ENCODE data around the gene PNKD. TPM values are rescaled to one million over a fixed set of nuclear protein-coding genes. Genes with fewer than 3 reads are reported as not detected.
A peak's percentile ranks its signal among the peaks of the same experiment; 100 is the strongest.

The PNKD gene
- total RNA-seq, 4 donors from 2014 or later: 63.9 to 690 (median 70.4) TPM

DNA sequence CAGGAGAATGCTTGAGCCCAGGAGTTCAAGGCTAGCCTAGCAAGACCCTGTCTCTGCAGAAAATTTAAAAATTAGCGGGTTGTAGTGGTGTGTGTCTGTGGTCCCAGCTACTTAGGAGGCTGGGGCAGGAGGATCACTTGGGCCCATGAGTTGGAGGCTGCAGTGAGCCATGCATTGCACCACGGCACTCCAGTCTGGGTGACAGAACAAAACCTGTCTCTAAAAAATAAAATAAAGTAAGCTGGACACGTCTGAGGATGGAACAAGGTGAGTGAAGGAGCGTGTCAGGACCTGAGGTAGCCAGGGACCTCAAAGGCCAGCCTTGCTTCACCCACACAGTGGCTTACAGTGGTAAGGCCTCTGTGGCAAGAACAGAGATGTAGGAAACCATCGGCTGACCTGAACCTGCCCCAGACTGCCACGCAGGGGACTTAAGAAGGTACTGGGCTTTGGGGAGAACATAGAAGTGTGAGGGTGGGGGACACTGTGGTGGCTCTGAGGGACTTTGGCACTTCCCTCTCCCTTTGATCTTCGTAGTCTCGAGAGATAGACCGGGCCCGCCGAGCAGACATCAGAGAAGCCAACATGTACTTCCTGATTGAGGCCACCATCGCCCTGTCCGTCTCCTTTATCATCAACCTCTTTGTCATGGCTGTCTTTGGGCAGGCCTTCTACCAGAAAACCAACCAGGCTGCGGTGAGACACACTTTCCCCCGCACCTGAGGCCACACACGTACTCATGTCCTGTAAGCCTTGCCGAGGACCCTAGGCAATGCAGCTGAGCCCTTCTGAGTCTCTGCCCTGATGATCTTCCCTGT lies 119.2 kb downstream of the PNKD start:
- Histone ChIP-seq H3K27me3 (no peaks in the 10 kb centered on the region), H3K4me3 (no peak overlapping the region), H3K27ac (no peak overlapping the region), H3K36me3 (no peaks in the 10 kb centered on the region), H3K4me1 (peaks cover 0 to 9% (median 0%) of the 10 kb centered on the region in 4 donors), H3K9me3 (no peaks in the 10 kb centered on the region)
- TF ChIP-seq, protein P1, sequence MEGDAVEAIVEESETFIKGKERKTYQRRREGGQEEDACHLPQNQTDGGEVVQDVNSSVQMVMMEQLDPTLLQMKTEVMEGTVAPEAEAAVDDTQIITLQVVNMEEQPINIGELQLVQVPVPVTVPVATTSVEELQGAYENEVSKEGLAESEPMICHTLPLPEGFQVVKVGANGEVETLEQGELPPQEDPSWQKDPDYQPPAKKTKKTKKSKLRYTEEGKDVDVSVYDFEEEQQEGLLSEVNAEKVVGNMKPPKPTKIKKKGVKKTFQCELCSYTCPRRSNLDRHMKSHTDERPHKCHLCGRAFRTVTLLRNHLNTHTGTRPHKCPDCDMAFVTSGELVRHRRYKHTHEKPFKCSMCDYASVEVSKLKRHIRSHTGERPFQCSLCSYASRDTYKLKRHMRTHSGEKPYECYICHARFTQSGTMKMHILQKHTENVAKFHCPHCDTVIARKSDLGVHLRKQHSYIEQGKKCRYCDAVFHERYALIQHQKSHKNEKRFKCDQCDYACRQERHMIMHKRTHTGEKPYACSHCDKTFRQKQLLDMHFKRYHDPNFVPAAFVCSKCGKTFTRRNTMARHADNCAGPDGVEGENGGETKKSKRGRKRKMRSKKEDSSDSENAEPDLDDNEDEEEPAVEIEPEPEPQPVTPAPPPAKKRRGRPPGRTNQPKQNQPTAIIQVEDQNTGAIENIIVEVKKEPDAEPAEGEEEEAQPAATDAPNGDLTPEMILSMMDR (IDR thresholded peaks at IDR 0.05): no peak
- TF ChIP-seq POLR2A (IDR thresholded peaks at IDR 0.05): no peak
- no peak for DNase-seq

DNA sequence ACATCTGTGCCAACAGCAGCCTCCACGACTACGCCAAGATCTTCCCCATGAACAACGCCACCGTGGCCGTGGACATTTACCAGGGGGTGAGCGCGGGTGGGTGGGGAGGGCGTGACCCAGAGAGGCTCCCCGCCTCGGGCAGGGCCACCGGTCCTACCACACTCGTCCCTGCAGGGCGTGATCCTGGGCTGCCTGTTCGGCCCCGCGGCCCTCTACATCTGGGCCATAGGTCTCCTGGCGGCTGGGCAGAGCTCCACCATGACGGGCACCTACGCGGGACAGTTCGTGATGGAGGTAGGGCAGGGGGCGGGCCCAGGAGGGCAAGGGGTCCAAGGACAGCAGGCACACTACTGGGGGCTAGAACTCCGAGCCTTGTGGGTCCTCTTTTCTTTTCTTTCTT lies 120.9 kb downstream of the PNKD start:
- no peaks in the 10 kb centered on the region for H3K27me3 ChIP-seq
- H3K4me3 ChIP-seq: no peak overlapping the region
- no peaks in the 10 kb centered on the region for H3K36me3 ChIP-seq
- DNase-seq: no peak
- H3K9me3 ChIP-seq: no peaks in the 10 kb centered on the region
- TF ChIP-seq POLR2A (IDR thresholded peaks at IDR 0.05): no peak
- TF ChIP-seq, protein P1 (IDR thresholded peaks at IDR 0.05): no peak
- H3K27ac ChIP-seq: no peak overlapping the region
- H3K4me1 ChIP-seq: peaks cover 0 to 14% (median 4%) of the 10 kb centered on the region in 4 donors

DNA sequence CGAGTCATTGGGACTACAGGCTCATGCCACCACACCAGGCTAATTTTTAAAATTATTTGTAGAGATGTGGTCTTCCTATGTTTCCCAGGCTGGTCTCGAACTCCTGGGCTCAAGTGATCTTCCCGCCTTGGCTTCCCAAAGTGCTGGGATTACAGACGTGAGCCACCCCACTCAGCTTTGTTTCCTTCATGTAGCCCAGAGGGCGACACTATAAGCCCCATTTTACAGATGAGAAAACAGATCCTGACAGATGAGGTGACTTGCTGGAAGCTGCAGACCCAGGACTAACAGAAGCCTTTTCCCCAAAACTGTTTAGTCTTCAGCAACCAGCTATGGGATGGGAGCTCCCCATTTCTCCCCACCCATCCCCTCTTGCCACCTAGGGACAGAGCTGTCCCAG lies 122.1 kb downstream of the PNKD start:
- Histone ChIP-seq H3K9me3 (no peaks in the 10 kb centered on the region), H3K4me3 (no peak overlapping the region), H3K4me1 (peaks cover 0 to 18% (median 8%) of the 10 kb centered on the region in 4 donors), H3K36me3 (no peaks in the 10 kb centered on the region), H3K27me3 (no peaks in the 10 kb centered on the region), H3K27ac (no peak overlapping the region)
- no peak for DNase-seq
- TF ChIP-seq POLR2A (IDR thresholded peaks at IDR 0.05): no peak
- TF ChIP-seq, protein P1 (IDR thresholded peaks at IDR 0.05): no peak

DNA sequence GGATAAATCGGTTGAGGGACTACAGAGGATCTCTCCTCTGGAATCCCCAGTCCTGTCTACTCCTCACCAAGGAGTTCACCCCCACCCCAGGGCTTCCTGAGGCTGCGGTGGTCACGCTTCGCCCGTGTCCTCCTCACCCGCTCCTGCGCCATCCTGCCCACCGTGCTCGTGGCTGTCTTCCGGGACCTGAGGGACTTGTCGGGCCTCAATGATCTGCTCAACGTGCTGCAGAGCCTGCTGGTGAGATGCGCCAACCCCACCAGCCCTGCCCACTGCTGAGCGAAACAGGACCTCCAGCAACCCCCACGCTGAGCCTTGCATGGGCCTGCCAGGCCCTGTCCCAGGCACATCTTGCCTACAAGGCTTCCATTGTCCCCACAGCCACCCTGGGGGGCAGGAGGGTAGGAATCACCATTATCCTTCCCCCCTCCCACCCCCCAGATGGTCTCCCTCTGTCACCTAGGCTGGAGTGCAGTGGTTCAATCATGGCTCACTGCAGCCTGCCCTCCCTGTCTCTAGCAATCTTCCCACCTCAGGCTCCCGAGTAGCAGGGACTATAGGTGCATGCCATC lies 122.7 kb downstream of the PNKD start:
- peak in 1 of 3 donors; percentile 46 for DNase-seq
- Histone ChIP-seq H3K36me3 (no peaks in the 10 kb centered on the region), H3K4me3 (no peak overlapping the region), H3K27ac (no peak overlapping the region), H3K4me1 (peaks cover 0 to 19% (median 11%) of the 10 kb centered on the region in 4 donors), H3K9me3 (no peaks in the 10 kb centered on the region), H3K27me3 (no peaks in the 10 kb centered on the region)
- no peak for TF ChIP-seq POLR2A (IDR thresholded peaks at IDR 0.05)
- TF ChIP-seq, protein P1 (IDR thresholded peaks at IDR 0.05): no peak

DNA sequence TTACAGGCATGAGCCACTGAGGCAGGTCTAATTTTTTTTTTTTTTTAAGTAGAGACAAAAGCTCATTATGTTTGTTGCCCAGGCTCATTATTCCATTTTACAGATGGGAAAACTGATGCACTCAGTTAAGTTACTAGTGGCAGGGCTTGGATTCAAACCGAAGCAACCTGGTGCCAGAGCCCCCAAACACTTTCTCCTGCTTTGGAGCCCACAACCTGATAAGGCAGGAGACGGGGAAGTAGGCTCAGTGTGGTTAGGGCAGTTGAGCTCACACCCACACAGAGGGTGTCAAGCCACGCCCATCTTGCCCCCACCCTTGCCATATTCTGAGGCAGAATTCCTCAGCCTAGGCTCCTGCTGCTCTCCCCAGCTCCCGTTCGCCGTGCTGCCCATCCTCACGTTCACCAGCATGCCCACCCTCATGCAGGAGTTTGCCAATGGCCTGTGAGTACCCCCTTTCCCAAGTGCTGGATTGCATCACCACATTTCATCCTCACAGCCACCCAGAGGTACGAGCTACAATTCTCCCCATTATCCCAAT lies 123.5 kb downstream of the PNKD start:
- Histone ChIP-seq H3K4me3 (no peak overlapping the region), H3K27me3 (no peaks in the 10 kb centered on the region), H3K9me3 (no peaks in the 10 kb centered on the region), H3K27ac (no peak overlapping the region), H3K36me3 (no peaks in the 10 kb centered on the region), H3K4me1 (peaks cover 0 to 19% (median 13%) of the 10 kb centered on the region in 4 donors)
- DNase-seq: no peak
- TF ChIP-seq, protein P1 (IDR thresholded peaks at IDR 0.05): no peak
- TF ChIP-seq POLR2A (IDR thresholded peaks at IDR 0.05): no peak

All from Peyer's patch (tissue), 4 donors.